Fibroblast of peridontal ligament (primary cell): ENCODE data around the gene AGRN.

Experiments
- DNase-seq: peaks from one replicate; pipeline ENCODE4 v3.0.0-alpha.2; 2010; ENCODE audit errors: extremely low read depth

Gene AGRN

GRCh38 chr1:1081311-1082238 is 61.7 kb downstream of the AGRN start:
- DNase-seq, result no peak

DNA sequence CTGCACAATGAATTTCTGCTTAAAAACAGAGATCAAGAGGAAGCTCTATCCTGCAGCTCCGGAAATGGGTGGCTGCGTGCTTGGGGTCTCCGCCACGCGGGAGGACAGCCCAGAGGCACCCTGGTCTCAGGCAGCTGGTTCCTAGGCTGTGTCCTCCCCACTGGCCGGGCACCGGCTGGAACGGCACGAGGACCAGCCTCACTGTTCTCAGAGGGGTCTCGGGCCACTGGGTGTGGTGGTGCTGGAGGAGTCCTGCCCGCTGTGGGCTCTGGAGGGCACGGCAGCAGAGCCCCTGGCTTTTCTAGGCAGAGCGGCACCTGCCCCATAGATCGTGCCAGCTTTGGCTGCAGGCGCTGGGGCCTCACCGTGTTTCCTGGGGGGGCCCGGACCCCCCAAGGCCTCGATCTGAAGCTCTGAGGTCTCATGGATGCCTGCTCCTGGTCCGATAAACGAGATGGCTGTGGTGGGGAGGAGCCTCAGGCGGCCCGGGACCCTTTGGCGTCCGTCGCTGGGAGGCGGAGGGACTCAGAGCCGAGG is 62.4 kb downstream of the AGRN start:
- no peak for DNase-seq

- no peak for DNase-seq
Observed at GRCh38 chr1:1082776-1083415, 63.0 kb downstream of the AGRN start.

GRCh38 chr1:1083416-1084371 is 63.8 kb downstream of the AGRN start:
- DNase-seq, result no peak

- DNase-seq, result no peak
Observed at GRCh38 chr1:1084372-1085170, 64.7 kb downstream of the AGRN start.

DNA sequence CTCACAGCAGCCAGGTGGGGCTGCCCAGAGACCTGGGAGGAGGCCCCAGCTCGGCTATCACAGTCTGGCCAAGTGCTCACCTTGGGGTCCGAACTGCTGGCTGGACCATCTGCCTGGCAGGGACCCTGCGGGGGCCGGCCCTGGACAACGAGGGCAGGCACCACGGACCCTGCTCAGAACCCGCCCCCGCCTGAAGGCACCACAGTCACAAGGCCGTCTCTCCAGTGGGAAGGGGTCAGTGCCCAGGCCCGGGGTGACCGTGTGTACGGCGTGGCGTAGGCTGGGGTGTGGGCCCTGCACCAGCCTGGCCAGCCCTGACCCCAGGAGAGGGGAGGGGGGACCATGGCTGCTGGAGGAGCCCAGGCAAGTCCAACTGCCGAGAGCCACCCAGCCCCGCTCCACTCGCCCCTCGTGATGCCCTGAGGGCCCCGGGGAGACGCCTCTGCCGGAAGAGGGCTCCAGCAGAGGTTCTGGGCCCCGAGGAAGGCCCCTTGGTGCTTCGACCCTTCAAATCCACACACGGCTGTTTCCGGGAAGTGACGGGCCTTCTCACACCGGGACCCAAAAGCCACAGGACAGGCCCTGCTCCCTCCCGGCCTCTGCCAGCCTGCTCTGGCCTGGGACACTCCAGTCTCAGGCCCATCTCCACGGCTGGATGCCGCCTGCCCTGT is 65.4 kb downstream of the AGRN start:
- DNase-seq, result no peak

GRCh38 chr1:1085911-1086841 is 66.3 kb downstream of the AGRN start:
- no peak for DNase-seq

- DNase-seq, result no peak
Observed at GRCh38 chr1:1086911-1087341, 67.0 kb downstream of the AGRN start.

DNA sequence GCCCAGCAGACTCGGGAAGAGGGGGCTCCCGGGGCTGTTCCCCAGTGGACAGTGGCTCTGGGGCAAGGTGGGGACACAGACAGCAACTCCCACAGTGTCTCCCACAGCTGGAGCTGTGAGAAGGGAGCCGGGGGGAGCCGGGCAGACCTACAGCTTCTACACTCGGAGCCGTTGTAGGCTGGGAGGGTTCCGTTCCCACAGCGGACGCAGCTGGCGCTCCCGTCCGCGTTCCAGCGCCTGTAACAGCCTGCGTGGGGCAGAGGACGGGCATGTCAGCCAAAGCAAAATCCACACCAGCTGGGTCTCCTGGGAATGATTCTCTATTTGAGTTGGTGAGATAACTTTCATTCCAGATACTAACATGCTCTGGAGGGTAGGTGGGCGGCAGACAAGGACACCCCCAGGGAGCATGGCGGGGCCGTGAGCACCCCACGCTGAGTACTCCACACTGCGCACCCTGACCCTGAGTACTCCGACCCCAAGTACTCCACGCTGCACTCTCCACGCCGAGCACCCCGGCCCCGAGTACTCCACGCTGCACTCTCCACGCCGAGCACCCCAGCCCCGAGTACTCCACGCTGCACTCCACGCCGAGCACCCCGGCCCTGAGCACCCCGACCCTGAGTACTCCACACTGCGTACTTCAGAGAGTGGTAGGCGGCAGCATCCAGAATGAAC is 67.6 kb downstream of the AGRN start:
- no peak for DNase-seq

DNA sequence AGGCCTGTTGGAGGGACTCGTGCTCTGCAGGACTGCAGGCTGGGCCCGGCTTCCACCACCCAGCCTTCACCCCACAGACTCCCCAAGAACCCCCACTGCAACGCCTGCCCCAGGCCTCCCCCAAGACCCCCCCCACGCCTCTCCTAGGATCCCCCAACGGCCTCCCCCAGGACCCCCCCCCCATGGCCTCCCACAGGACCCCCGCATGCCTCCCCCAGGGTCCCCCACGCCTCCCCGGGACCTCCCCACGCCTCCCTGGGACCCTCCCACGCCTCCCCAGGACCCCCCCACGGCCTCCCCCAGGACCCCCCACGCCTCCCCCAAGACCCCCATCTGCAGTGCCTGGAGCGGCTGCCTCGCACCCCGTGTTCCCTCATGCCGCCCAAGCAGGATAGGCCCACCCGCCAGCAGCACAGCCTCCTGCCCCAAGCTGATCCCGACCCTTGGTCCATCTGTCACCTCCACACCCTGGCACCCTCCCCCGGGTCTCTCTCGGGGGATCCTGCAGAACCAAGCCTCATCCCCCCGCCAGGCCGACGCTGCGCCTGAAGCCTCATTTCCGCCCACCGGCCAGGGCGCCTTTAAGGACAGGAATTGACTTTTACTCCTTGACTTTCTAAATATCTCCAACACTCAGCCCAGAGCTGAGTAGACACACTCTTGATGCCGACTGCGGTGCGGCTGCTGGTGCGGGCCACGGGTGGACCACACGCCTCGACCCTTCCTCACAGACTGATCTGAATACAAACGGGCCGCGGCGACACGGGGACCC is 68.3 kb downstream of the AGRN start:
- no peak for DNase-seq

DNA sequence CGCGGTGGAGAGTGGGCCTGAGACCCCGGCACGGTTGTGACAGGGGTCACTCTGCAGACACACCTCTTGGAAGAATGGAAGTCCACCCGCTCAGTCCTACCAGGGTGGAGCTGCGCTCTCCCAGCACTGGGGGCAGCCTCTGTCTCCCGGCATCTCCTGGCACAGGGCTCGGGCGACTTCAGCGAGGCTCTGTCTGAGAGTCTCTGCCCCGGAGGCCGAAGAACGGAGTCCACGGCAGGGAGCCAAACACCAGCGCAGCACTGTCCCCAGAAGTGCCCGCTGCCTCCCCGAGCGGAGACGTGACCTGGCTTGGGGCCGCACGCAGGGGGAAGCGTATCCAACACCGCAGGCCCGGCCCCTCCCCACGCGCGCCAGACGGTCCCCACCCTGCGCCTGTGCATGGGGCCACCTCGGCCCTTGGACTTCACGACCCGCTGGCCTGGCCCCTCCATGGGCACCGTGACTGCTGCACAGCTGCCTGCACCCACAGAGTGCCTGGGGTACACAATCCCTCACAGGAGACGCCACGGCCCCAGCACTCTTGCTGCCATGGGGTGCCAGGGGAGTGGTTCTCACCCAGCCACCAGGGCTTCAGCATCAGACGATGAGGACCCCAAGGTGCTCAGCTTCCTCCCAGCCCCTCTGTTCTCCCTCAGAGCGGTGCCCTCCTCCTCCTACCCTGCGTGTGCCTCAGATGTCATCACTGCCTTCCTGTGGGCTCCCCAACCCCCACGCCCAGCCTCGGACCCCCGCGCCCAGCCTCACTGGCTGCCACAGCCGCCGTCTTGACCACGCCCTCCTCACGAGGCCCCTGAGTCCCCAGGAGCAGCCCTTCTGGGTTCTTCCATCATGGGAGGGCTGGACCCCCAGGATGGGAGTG is 69.1 kb downstream of the AGRN start:
- no peak for DNase-seq

- DNase-seq, result no peak
Observed at GRCh38 chr1:1089731-1090423, 70.0 kb downstream of the AGRN start.

- no peak for DNase-seq
Observed at GRCh38 chr1:1090424-1091343, 70.8 kb downstream of the AGRN start.

GRCh38 chr1:1091344-1092148 is 71.6 kb downstream of the AGRN start:
- DNase-seq, result no peak
